HCT116 (cell line): ENCODE data around the gene LTBP1. TPM values are rescaled to one million over a fixed set of nuclear protein-coding genes. Genes with fewer than 3 reads are reported as not detected.

Experiments
- ATAC-seq: fragments of 200-7000 bp; cut with Tn5 transposase; 2 replicates; pipeline ENCODE4 v1.9.1; 2020; ENCODE audit warnings: mild to moderate bottlenecking, moderate library complexity
- BruUV-seq: library from RNA; stranded (reverse); fragments of 400-500 nt; replicated peaks from 2 replicates; lab custom pipeline; 2021; lab: Mats Ljungman, UMichigan
- CTCF ChIA-PET: fragments of 300-600 bp; sonication (Branson Sonifier 250); formaldehyde crosslinking; loops from one replicate; lab custom pipeline; 2021; ENCODE audit warnings: antibody characterized with exemption; lab: Charles Lee
- POLR2A ChIA-PET: fragments of 300-600, 350-600 bp; sonication (Branson Sonifier 250); formaldehyde crosslinking; loops from one replicate; lab custom pipeline; 2021; ENCODE audit warnings: antibody characterized with exemption; lab: Charles Lee
- RAD21 ChIA-PET, 2 experiments: fragments of 300-600 bp; sonication (Branson Sonifier 250); formaldehyde crosslinking; loops; one replicate each; lab custom pipeline; 2023; ENCODE audit warnings: low total read pairs in 2 of 2; ENCODE audit not compliant: uncharacterized antibody in 2 of 2, unreplicated experiment in 2 of 2, low non-redundant PET in 1 of 2; lab: Charles Lee
- DNase-seq: peaks from one replicate; pipeline ENCODE4 v3.0.0-alpha.2; 2010; ENCODE audit warnings: low read depth, low spot score
- H2AFZ ChIP-seq: fragments of 200-600 bp; shearing (Covaris generic), sonication (generic); 2 replicates; pipeline ENCODE4 v1.6.1; 2017; ENCODE audit warnings: low read depth, mixed run types, mixed read lengths, antibody characterized with exemption, low read length; ENCODE audit not compliant: poor library complexity, severe bottlenecking
- H3K27ac ChIP-seq: 2 replicates; pipeline ENCODE4 v1.5.1; 2012; ENCODE audit warnings: low read depth, low read length
- H3K27me3 ChIP-seq: fragments of 200-600 bp; sonication (generic); 2 replicates; pipeline ENCODE4 v1.6.1; 2016; ENCODE audit warnings: mixed run types, low read length, mixed read lengths; ENCODE audit not compliant: insufficient read depth
- H3K36me3 ChIP-seq, 2 experiments: fragments of 200-500 bp in 1 of 2; fragments of 200-600 bp in 1 of 2; sonication (Bioruptor generic) in 1 of 2; sonication (generic) in 1 of 2; 2 replicates each; pipeline versions ENCODE4 v1.5.1 to v1.6.1; 2014 to 2016; ENCODE audit warnings: low read length in 2 of 2, inconsistent platforms in 1 of 2, mixed read lengths in 1 of 2, mixed run types in 1 of 2; ENCODE audit not compliant: insufficient read depth in 2 of 2, control insufficient read depth in 1 of 2
- H3K4me1 ChIP-seq, 2 experiments: fragments of 200-600 bp in 1 of 2; sonication (generic) in 1 of 2; 2 replicates each; pipeline versions ENCODE4 v1.5.1 to v1.6.1; 2012 to 2017; ENCODE audit warnings: low read length in 2 of 2, inconsistent platforms in 1 of 2, mild to moderate bottlenecking in 1 of 2, mixed read lengths in 1 of 2, mixed run types in 1 of 2, moderate library complexity in 1 of 2; ENCODE audit not compliant: insufficient read depth in 2 of 2, control insufficient read depth in 1 of 2
- H3K4me2 ChIP-seq: fragments of 200-600 bp; sonication (generic); 2 replicates; pipeline ENCODE4 v1.6.1; 2017; ENCODE audit warnings: mixed run types, low read length, mixed read lengths
- H3K4me3 ChIP-seq, 2 experiments: fragments of 200-600 bp in 1 of 2; sonication (generic) in 1 of 2; replicated peaks in 1 of 2; 2 replicates each; pipeline ENCODE4 v1.5.1; 2011 to 2016; ENCODE audit warnings: low read length in 2 of 2, control low read depth in 1 of 2, low read depth in 1 of 2, mild to moderate bottlenecking in 1 of 2, mixed read lengths in 1 of 2, mixed run types in 1 of 2
- H3K79me2 ChIP-seq: fragments of 200-600 bp; sonication (generic); 2 replicates; pipeline ENCODE4 v1.6.1; 2017; ENCODE audit warnings: mild to moderate bottlenecking, mixed run types, low read length, moderate library complexity, mixed read lengths; ENCODE audit not compliant: insufficient read depth
- H3K9ac ChIP-seq: fragments of 200-600 bp; sonication (generic); 2 replicates; pipeline ENCODE4 v1.6.1; 2016; ENCODE audit warnings: low read length, mixed read lengths
- H3K9me2 ChIP-seq: fragments of 200-600 bp; sonication (generic), shearing (Covaris generic); 2 replicates; pipeline ENCODE4 v1.6.1; 2017; ENCODE audit warnings: mixed run types, mild to moderate bottlenecking, moderate library complexity; ENCODE audit not compliant: insufficient read depth
- H3K9me3 ChIP-seq, 2 experiments: fragments of 200-500 bp in 1 of 2; fragments of 200-600 bp in 1 of 2; sonication (Bioruptor generic) in 1 of 2; sonication (generic) in 1 of 2; 2 replicates each; pipeline ENCODE4 v1.6.1; 2014 to 2017; ENCODE audit warnings: low read length in 2 of 2, mixed read lengths in 2 of 2, inconsistent platforms in 1 of 2, low read depth in 1 of 2, mild to moderate bottlenecking in 1 of 2, mixed run types in 1 of 2, moderate library complexity in 1 of 2; ENCODE audit not compliant: control insufficient read depth in 1 of 2, insufficient read depth in 1 of 2
- H4K20me1 ChIP-seq: fragments of 200-600 bp; sonication (generic), shearing (Covaris generic); 2 replicates; pipeline ENCODE4 v1.6.1; 2017; ENCODE audit warnings: mixed run types, mild to moderate bottlenecking, moderate library complexity; ENCODE audit not compliant: insufficient read depth
- CBX3 ChIP-seq: IDR thresholded peaks from 2 replicates; pipeline ENCODE4 v1.6.1; 2012; ENCODE audit warnings: low read depth
- CTCF ChIP-seq, 3 experiments: fragments of 200-600 bp in 1 of 3; sonication (generic) in 1 of 3; IDR thresholded peaks in 2 of 3; conservative IDR thresholded peaks in 1 of 3; 2 replicates each; pipeline ENCODE4 v1.5.1; 2012 to 2017; ENCODE audit warnings: low read depth in 2 of 3, low read length in 2 of 3, antibody characterized with exemption in 1 of 3, borderline replicate concordance in 1 of 3, control low read depth in 1 of 3, mild to moderate bottlenecking in 1 of 3, mixed read lengths in 1 of 3, mixed run types in 1 of 3, moderate library complexity in 1 of 3; ENCODE audit not compliant: insufficient read depth in 1 of 3
- POLR2A ChIP-seq: IDR thresholded peaks from 2 replicates; pipeline ENCODE4 v1.7.0; 2011; ENCODE audit warnings: borderline replicate concordance; ENCODE audit not compliant: insufficient read depth, insufficient read length; ENCODE audit errors: extremely low read depth
- RAD21 ChIP-seq: IDR thresholded peaks from 2 replicates; pipeline ENCODE4 v1.6.1; 2012; ENCODE audit warnings: low read depth, mild to moderate bottlenecking
- TCF7L2 ChIP-seq: IDR thresholded peaks from 2 replicates; pipeline ENCODE4 v1.7.0; 2011; ENCODE audit warnings: borderline replicate concordance, inconsistent platforms; ENCODE audit not compliant: insufficient read depth, insufficient read length; ENCODE audit errors: extremely low read depth
- YY1 ChIP-seq: IDR thresholded peaks from 2 replicates; pipeline ENCODE4 v1.6.1; 2011; ENCODE audit warnings: low read length, low read depth, moderate library complexity, mild to moderate bottlenecking; ENCODE audit not compliant: insufficient replicate concordance; ENCODE audit errors: extremely low read depth
- ZBTB33 ChIP-seq: IDR thresholded peaks from 2 replicates; pipeline ENCODE4 v1.6.1; 2011; ENCODE audit warnings: mild to moderate bottlenecking, low read length, moderate library complexity; ENCODE audit not compliant: insufficient replicate concordance; ENCODE audit errors: extremely low read depth
- ZNF274 ChIP-seq: fragments of 200-500 bp; sonication (Bioruptor generic); IDR thresholded peaks from 2 replicates; pipeline ENCODE4 v1.6.1; 2014; ENCODE audit warnings: mild to moderate bottlenecking, low read depth, low read length, inconsistent platforms
- intact Hi-C: fragments of 100-400 bp; cut with micrococcal nuclease; formaldehyde crosslinking; loops from 2 replicates; pipeline ENCODE4 v1.10.0; 2022
- total RNA-seq: library from RNA; stranded (reverse); gene quantifications from one replicate; pipeline ENCODE4 v1.2.1, GENCODE V29; 2021; ENCODE audit not compliant: unreplicated experiment

Gene LTBP1
- total RNA-seq, 1 experiment from 2014 or later, result 5.1 TPM

- DNase-seq, result no peak
- no peaks in the 10 kb centered on the region for H3K36me3 ChIP-seq
- H3K9me2 ChIP-seq, result no peaks in the 10 kb centered on the region
- no peaks in the 10 kb centered on the region for H3K27me3 ChIP-seq
- no peak overlapping the region for H2AFZ ChIP-seq
- H3K4me1 ChIP-seq, result no peaks in the 10 kb centered on the region
- H3K9ac ChIP-seq, result no peak overlapping the region
- no TSS peak for BruUV-seq
- POLR2A ChIA-PET, result no interaction called here
- intact Hi-C loops, result loop anchor here (5.0 kb wide), 2 partner anchors 423 to 818 kb away; partner anchors contain the start of gene LTBP1
- ATAC-seq, result no peak
- no peak overlapping the region for H3K27ac ChIP-seq
- TF ChIP-seq POLR2A (no peak), YY1 (no peak), CBX3 (no peak), RAD21 (no peak)
- H3K4me3 ChIP-seq, result no peak overlapping the region
- CTCF ChIA-PET, result no interaction called here
- H4K20me1 ChIP-seq, result no peaks in the 10 kb centered on the region
- H3K79me2 ChIP-seq, result no peaks in the 10 kb centered on the region
- RAD21 ChIA-PET, result no interaction called here
- H3K4me2 ChIP-seq, result no peak overlapping the region
- H3K9me3 ChIP-seq, result no peaks in the 10 kb centered on the region
These were observed 424.0 kb downstream of the LTBP1 start for GRCh38 chr2:33370636-33371265.

- ChIA-PET POLR2A (no interaction called here), CTCF (interaction anchor here (0.8 to 2.0 kb wide), 6 partner anchors 10 to 338 kb away, joined by 3 to 17 read pairs (median 4); no protein-coding TSS in a partner anchor), RAD21 (no interaction called here)
- no peaks in the 10 kb centered on the region for H3K27me3 ChIP-seq
- H3K36me3 ChIP-seq, result no peaks in the 10 kb centered on the region
- H3K9me2 ChIP-seq, result no peaks in the 10 kb centered on the region
- ATAC-seq, result no peak
- no peaks in the 10 kb centered on the region for H3K9me3 ChIP-seq
- no TSS peak for BruUV-seq
- H3K4me3 ChIP-seq, result no peak overlapping the region
- no peaks in the 10 kb centered on the region for H3K79me2 ChIP-seq
- no peaks in the 10 kb centered on the region for H4K20me1 ChIP-seq
- no peak overlapping the region for H3K4me2 ChIP-seq
- no peaks in the 10 kb centered on the region for H3K4me1 ChIP-seq
- H2AFZ ChIP-seq, result no peak overlapping the region
- H3K9ac ChIP-seq, result no peak overlapping the region
- no peak overlapping the region for H3K27ac ChIP-seq
- DNase-seq, result no peak
- intact Hi-C loops, result loop anchor here (2.0 to 5.0 kb wide), 4 partner anchors 337 to 819 kb away; partner anchors contain the start of gene LTBP1
- TF ChIP-seq CTCF (IDR thresholded peaks at IDR 0.05 in 2 of 3, conservative IDR thresholded peaks at IDR 0.05 in 1 of 3; ENCODE audit: borderline replicate concordance in 1 of 3, insufficient read depth in 1 of 3, low read depth in 2 of 3, low read length in 2 of 3) (no peak), ZNF274 (no peak), ZBTB33 (no peak), TCF7L2 (no peak)
These were observed 424.7 kb downstream of the LTBP1 start for GRCh38 chr2:33371304-33372090.
